Keratinocyte (primary cell): ENCODE data around the gene STX10. TPM values are rescaled to one million over a fixed set of nuclear protein-coding genes. Genes with fewer than 3 reads are reported as not detected.
A peak's percentile ranks its signal among the peaks of the same experiment; 100 is the strongest.

ENCODE experiments used
- DNase-seq: peaks from one replicate; pipeline ENCODE4 v3.0.0-alpha.2; 2011; ENCODE audit warnings: low read depth, missing footprints, low spot score
- FAIRE-seq: peaks from 2 replicates; lab custom pipeline; 2011; peaks lifted over from hg19 to GRCh38; lab: Jason Lieb, UNC
- H2AFZ ChIP-seq: 2 replicates; pipeline ENCODE4 v1.6.0; 2012; ENCODE audit warnings: low read length, control low read depth, inconsistent platforms; ENCODE audit not compliant: control insufficient read depth
- H3K27ac ChIP-seq: 2 replicates; pipeline ENCODE4 v1.5.1; 2011; ENCODE audit warnings: low read length; ENCODE audit not compliant: control insufficient read depth, insufficient read depth
- H3K27me3 ChIP-seq: 3 replicates; pipeline ENCODE4 v1.6.0; 2011; ENCODE audit warnings: low read length; ENCODE audit not compliant: control insufficient read depth, insufficient read depth; ENCODE audit errors: extremely low read depth
- H3K36me3 ChIP-seq, 2 experiments: 2 replicates in 1 of 2; 3 replicates in 1 of 2; pipeline ENCODE4 v1.5.1; 2011; ENCODE audit warnings: low read length in 2 of 2, mild to moderate bottlenecking in 1 of 2; ENCODE audit not compliant: control insufficient read depth in 2 of 2, insufficient read depth in 2 of 2; ENCODE audit errors: extremely low read depth in 1 of 2
- H3K4me1 ChIP-seq: 3 replicates; pipeline ENCODE4 v1.5.1; 2011; ENCODE audit warnings: low read length; ENCODE audit not compliant: control insufficient read depth, insufficient read depth; ENCODE audit errors: extremely low read depth
- H3K4me2 ChIP-seq: 3 replicates; pipeline ENCODE4 v1.6.0; 2011; ENCODE audit warnings: low read depth, low read length; ENCODE audit not compliant: control insufficient read depth, insufficient read depth; ENCODE audit errors: extremely low read depth
- H3K4me3 ChIP-seq, 3 experiments: fragments of 200-600 bp in 1 of 3; sonication (generic) in 1 of 3; 2 replicates in 2 of 3; 3 replicates in 1 of 3; pipeline ENCODE4 v1.5.1; 2011 to 2016; ENCODE audit warnings: low read length in 3 of 3, mild to moderate bottlenecking in 3 of 3, control low read depth in 2 of 3, inconsistent platforms in 1 of 3, low read depth in 1 of 3, mixed read lengths in 1 of 3, mixed run types in 1 of 3, moderate library complexity in 1 of 3; ENCODE audit not compliant: control insufficient read depth in 2 of 3, insufficient read depth in 2 of 3; ENCODE audit errors: extremely low read depth in 1 of 3
- H3K79me2 ChIP-seq: 2 replicates; pipeline ENCODE4 v1.6.0; 2012; ENCODE audit warnings: low read length; ENCODE audit not compliant: control insufficient read depth, insufficient read depth
- H3K9ac ChIP-seq: 3 replicates; pipeline ENCODE4 v1.6.0; 2011; ENCODE audit warnings: low read length; ENCODE audit not compliant: control insufficient read depth, insufficient read depth; ENCODE audit errors: extremely low read depth
- H3K9me1 ChIP-seq: 3 replicates; pipeline ENCODE4 v1.6.0; 2011; ENCODE audit warnings: low read length; ENCODE audit not compliant: control insufficient read depth, insufficient read depth; ENCODE audit errors: extremely low read depth
- H3K9me3 ChIP-seq: 2 replicates; pipeline ENCODE4 v1.5.1; 2012; ENCODE audit warnings: low read depth, low read length; ENCODE audit not compliant: control insufficient read depth
- H4K20me1 ChIP-seq: 3 replicates; pipeline ENCODE4 v1.6.0; 2011; ENCODE audit warnings: low read length; ENCODE audit not compliant: control insufficient read depth, insufficient read depth; ENCODE audit errors: extremely low read depth
- EZH2 ChIP-seq: IDR thresholded peaks from one replicate; pipeline ENCODE4 v1.6.1; 2012; ENCODE audit warnings: inconsistent platforms, mild to moderate bottlenecking, low read length, moderate library complexity
- dilution Hi-C: fragments of 300-500 bp; cut with MboI; formaldehyde crosslinking; loops from one replicate; pipeline ENCODE4 v1.7.0; 2020; ENCODE audit warnings: low sequenced_read_pairs; ENCODE audit not compliant: extremely low pct_ligation_motif_present
- polyA plus RNA-seq, 5 experiments: library from polyadenylated mRNA; depleted of rRNA in 3 of 5; stranded (reverse) in 3 of 5; stranded (forward) in 1 of 5; unstranded in 1 of 5; fragments of >200 nt; gene quantifications; 1 replicate in 1 of 5; 2 replicates in 3 of 5; 3 replicates in 1 of 5; pipeline versions ENCODE4 v1.2.1 to v1.2.3, GENCODE V29; 2011 to 2012; ENCODE audit warnings: missing spikeins in 2 of 5, low read depth in 1 of 5, low replicate concordance in 1 of 5
- TF ChIP-seq, protein P1 (sequence below), 3 experiments: IDR thresholded peaks in 1 of 3; conservative IDR thresholded peaks in 1 of 3; optimal IDR thresholded peaks in 1 of 3; 2 replicates in 2 of 3; 3 replicates in 1 of 3; pipeline versions ENCODE3 to v1.5.1; 2011; ENCODE audit warnings: low read length in 3 of 3, mild to moderate bottlenecking in 3 of 3, moderate library complexity in 2 of 3, control low read depth in 1 of 3, inconsistent platforms in 1 of 3; ENCODE audit not compliant: insufficient read depth in 2 of 3; ENCODE audit errors: extremely low read depth in 1 of 3

Gene STX10
- polyA plus RNA-seq, 1 donor (not counting 4 experiments of a cell fraction or from before 2014, with no cell fraction given), result 65.2 TPM

DNA sequence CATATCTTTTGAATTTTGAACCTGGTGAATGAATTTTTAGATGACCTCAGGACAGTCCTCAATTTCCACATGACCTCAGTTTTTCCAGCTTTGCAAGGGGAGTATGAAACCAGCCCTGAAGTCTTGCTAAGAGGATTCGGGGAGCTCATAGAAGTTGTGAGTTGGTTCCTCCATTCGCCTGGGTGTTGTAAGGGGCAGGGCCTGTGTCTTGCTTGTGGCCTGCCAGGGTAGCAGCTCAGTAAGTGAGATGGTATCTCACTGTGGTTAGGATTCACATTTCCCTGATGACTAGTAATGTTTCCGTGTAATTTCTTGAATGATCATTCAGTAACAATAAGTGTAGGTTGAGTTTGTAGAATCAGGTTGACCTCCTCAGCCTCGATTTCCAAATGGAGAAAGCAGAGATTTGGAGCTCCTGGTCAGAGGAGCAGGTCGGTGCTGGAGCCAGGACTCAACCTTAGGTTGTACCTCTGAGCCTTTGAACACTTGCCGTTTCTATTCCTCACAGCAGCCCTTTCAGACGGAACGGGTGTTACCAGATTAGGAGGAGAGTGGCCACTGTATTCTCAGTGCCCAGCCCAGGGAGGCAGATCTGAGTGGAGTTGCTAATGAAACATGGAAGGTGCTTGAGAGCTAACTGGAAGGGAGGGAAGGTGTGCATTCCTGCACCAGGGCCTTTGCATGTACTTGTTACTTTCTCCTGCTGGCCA is 17.5 kb downstream of the STX10 start:
- Histone ChIP-seq H3K4me1 (peaks cover 3% of the 10 kb centered on the region), H3K36me3 (peaks cover 22 to 24% of the 10 kb centered on the region in 2 experiments), H4K20me1 (peaks cover 21% of the 10 kb centered on the region), H2AFZ (no peak overlapping the region), H3K4me2 (no peak overlapping the region), H3K9me1 (peaks cover 5% of the 10 kb centered on the region), H3K9ac (no peak overlapping the region), H3K79me2 (peaks cover 74% of the 10 kb centered on the region), H3K27ac (no peak overlapping the region), H3K4me3 (no peak overlapping the region), H3K27me3 (no peaks in the 10 kb centered on the region), H3K9me3 (no peaks in the 10 kb centered on the region)
- dilution Hi-C loops, result no loop called here
- TF ChIP-seq EZH2, result no peak
- TF ChIP-seq, protein P1, sequence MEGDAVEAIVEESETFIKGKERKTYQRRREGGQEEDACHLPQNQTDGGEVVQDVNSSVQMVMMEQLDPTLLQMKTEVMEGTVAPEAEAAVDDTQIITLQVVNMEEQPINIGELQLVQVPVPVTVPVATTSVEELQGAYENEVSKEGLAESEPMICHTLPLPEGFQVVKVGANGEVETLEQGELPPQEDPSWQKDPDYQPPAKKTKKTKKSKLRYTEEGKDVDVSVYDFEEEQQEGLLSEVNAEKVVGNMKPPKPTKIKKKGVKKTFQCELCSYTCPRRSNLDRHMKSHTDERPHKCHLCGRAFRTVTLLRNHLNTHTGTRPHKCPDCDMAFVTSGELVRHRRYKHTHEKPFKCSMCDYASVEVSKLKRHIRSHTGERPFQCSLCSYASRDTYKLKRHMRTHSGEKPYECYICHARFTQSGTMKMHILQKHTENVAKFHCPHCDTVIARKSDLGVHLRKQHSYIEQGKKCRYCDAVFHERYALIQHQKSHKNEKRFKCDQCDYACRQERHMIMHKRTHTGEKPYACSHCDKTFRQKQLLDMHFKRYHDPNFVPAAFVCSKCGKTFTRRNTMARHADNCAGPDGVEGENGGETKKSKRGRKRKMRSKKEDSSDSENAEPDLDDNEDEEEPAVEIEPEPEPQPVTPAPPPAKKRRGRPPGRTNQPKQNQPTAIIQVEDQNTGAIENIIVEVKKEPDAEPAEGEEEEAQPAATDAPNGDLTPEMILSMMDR (optimal IDR thresholded peaks at IDR 0.05 in 1 of 3, IDR thresholded peaks at IDR 0.05 in 1 of 3, conservative IDR thresholded peaks at IDR 0.05 in 1 of 3; ENCODE audit: extremely low read depth in 1 of 3, insufficient read depth in 2 of 3, low read length in 3 of 3), result no peak
- DNase-seq, result no peak
- peak; percentile 71 for FAIRE-seq

DNA sequence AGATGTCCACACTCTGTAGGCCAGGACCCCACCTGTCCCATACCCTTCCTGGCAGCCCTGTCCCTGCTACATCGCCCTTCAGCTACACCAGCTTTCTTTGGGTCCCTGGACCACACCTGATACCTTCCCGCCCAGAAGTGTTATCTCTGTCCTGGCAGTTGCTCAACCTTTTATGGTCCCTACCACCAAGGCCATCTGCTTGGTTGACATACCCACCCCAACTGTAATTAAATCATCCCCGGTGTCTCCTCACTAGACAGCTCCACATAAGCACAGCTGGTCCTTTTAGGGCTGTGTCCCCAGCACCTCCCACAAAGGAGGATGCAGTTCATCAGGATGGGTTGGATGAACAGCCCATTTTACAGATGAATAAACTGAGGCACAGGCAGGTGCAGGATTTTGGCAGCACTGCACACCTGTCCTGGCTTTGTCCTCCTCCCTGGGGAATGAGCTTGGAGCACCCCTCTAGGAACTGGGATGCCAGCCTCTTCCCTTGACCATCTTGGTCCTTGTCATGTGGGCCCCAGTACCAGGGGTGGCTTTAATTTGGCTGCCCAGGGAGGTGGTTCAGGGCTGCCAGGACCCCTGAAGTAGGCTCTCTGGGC is 19.2 kb downstream of the STX10 start:
- dilution Hi-C loops, result no loop called here
- Histone ChIP-seq H3K4me3 (no peak overlapping the region), H3K36me3 (peaks cover 15 to 18% of the 10 kb centered on the region in 2 experiments), H3K79me2 (peaks cover 88% of the 10 kb centered on the region), H3K4me2 (no peak overlapping the region), H2AFZ (no peak overlapping the region), H3K9me1 (peaks cover 5% of the 10 kb centered on the region), H3K4me1 (peaks cover 3% of the 10 kb centered on the region), H4K20me1 (peaks cover 28% of the 10 kb centered on the region), H3K9me3 (no peaks in the 10 kb centered on the region), H3K27me3 (no peaks in the 10 kb centered on the region), H3K9ac (no peak overlapping the region), H3K27ac (no peak overlapping the region)
- DNase-seq, result no peak
- no peak for FAIRE-seq
- no peak for TF ChIP-seq EZH2
- TF ChIP-seq, protein P1 (optimal IDR thresholded peaks at IDR 0.05 in 1 of 3, IDR thresholded peaks at IDR 0.05 in 1 of 3, conservative IDR thresholded peaks at IDR 0.05 in 1 of 3; ENCODE audit: extremely low read depth in 1 of 3, insufficient read depth in 2 of 3, low read length in 3 of 3), result no peak
